Mesodermal cell (in vitro differentiated cells): Measurements from ENCODE around the gene CIPC. TPM values are rescaled to one million over a fixed set of nuclear protein-coding genes. Genes with fewer than 3 reads are reported as not detected.

Experiments used
- H3K27ac ChIP-seq: 2 replicates; pipeline ENCODE4 v1.7.0; 2013; ENCODE audit warnings: mild to moderate bottlenecking, low read depth, low read length, moderate library complexity; ENCODE audit not compliant: severe bottlenecking
- H3K36me3 ChIP-seq: 2 replicates; pipeline ENCODE4 v1.7.1; 2013; ENCODE audit warnings: mild to moderate bottlenecking, low read length, moderate library complexity; ENCODE audit not compliant: control insufficient read depth, insufficient read depth
- H3K4me1 ChIP-seq: one replicate; pipeline ENCODE4 v1.7.1; 2013; ENCODE audit warnings: mild to moderate bottlenecking, low read length; ENCODE audit not compliant: insufficient read depth, control insufficient read depth, poor library complexity, severe bottlenecking
- H3K4me3 ChIP-seq: 2 replicates; pipeline ENCODE4 v1.7.0; 2013; ENCODE audit warnings: low read length, control low read depth, mild to moderate bottlenecking; ENCODE audit not compliant: insufficient read depth, poor library complexity, severe bottlenecking; ENCODE audit errors: extremely low read depth
- H3K9me3 ChIP-seq: 2 replicates; pipeline ENCODE4 v1.7.1; 2013; ENCODE audit warnings: mild to moderate bottlenecking, low read length, moderate library complexity; ENCODE audit not compliant: control insufficient read depth
- WGBS, 2 experiments: methylation state at CpG; one replicate each; pipeline ENCODE4 v1.1.5; 2013; ENCODE audit warnings: missing lambda C conversion rate in 2 of 2; ENCODE audit not compliant: insufficient coverage in 2 of 2; 5-methylcytosine and 5-hydroxymethylcytosine counted together
- polyA plus RNA-seq, 2 experiments: library from polyadenylated mRNA; stranded (reverse); fragments of 50-300 nt; gene quantifications; one replicate each; pipeline ENCODE4 v1.2.3, GENCODE V29; 2013

Gene CIPC, protein sequence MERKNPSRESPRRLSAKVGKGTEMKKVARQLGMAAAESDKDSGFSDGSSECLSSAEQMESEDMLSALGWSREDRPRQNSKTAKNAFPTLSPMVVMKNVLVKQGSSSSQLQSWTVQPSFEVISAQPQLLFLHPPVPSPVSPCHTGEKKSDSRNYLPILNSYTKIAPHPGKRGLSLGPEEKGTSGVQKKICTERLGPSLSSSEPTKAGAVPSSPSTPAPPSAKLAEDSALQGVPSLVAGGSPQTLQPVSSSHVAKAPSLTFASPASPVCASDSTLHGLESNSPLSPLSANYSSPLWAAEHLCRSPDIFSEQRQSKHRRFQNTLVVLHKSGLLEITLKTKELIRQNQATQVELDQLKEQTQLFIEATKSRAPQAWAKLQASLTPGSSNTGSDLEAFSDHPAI
- 11.6 TPM for polyA plus RNA-seq (2013, experiment 1 of 2)
- polyA plus RNA-seq (2013, experiment 2 of 2) = 12.0 TPM

- Histone ChIP-seq H3K4me3 (peak within 1 kb of the TSS; percentile 82), H3K9me3 (no peaks in the 10 kb centered on the region), H3K36me3 (no peaks in the 10 kb centered on the region), H3K4me1 (peaks cover 19% of the 10 kb centered on the region), H3K27ac (peak within 1 kb of the TSS; percentile 95)
- 0 to 1% methylated on average over 59 to 84 of the region's 87 CpGs for WGBS, 2 experiments
These were observed at the start of gene CIPC for GRCh38 chr14:77097700-77098528. Gene CIPC, plus strand, starts transcription at chr14:77098258. Its CDS starts 7,451 bp downstream, at chr14:77105709.

GRCh38 chr14:77051116-77051515 is 46.9 kb upstream of the CIPC start:
- Histone ChIP-seq H3K27ac (no peak overlapping the region), H3K4me3 (no peak overlapping the region), H3K4me1 (peaks cover 10% of the 10 kb centered on the region), H3K36me3 (no peaks in the 10 kb centered on the region), H3K9me3 (no peaks in the 10 kb centered on the region)
- WGBS, 2 experiments = 80 to 83% methylated on average over 7 to 10 of the region's 11 CpGs

GRCh38 chr14:77052281-77053044 is 45.6 kb upstream of the CIPC start:
- H3K4me1 ChIP-seq = peaks cover 10% of the 10 kb centered on the region
- no peak overlapping the region for H3K27ac ChIP-seq
- H3K4me3 ChIP-seq = no peak overlapping the region
- WGBS, 2 experiments = 90 to 93% methylated on average over 8 of the region's 8 CpGs
- no peaks in the 10 kb centered on the region for H3K9me3 ChIP-seq
- H3K36me3 ChIP-seq = no peaks in the 10 kb centered on the region

DNA sequence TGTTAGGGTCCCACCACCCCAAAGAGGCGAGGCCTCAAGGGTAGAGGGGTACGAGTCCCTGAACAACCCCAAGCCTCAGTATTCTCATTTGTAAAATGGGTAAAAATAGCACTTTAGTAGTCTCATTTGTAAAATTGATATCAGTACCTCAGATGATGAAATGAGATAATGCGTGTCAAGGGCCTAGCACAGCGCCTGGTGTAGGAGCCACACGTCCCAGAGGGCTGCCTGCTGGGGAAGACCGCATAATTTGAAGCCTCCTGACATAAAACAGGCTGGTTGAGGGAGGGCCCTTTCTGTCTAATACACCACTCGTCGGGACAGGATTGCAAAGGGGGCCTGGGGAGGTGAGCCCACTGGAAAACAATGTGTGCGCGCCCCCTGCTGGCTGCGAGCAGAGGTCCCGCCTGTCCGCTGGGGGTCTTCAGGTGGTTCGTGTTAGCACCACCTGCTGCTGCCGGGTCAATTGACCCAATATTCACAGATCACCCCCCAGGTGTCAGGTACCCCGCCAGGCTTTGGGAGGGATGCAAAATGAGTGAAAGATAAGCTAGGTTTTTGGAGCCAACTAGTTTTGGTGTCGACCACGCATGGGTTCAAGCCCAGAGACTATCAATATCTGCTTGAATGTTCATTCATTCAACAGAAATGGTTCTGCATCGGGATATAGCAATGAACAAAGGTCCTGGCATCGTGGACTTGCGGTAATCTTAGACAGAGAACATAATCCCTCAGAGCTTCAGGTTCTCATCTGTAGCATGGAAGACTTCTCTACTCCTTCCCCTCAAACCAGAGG is 44.8 kb upstream of the CIPC start:
- 27 to 33% methylated on average over 14 to 16 of the region's 21 CpGs for WGBS, 2 experiments
- no peak overlapping the region for H3K27ac ChIP-seq
- no peaks in the 10 kb centered on the region for H3K9me3 ChIP-seq
- peaks cover 10% of the 10 kb centered on the region for H3K4me1 ChIP-seq
- no peaks in the 10 kb centered on the region for H3K36me3 ChIP-seq
- H3K4me3 ChIP-seq = no peak overlapping the region

- H3K36me3 ChIP-seq = no peaks in the 10 kb centered on the region
- H3K27ac ChIP-seq = no peak overlapping the region
- H3K4me1 ChIP-seq = peaks cover 15% of the 10 kb centered on the region
- H3K9me3 ChIP-seq = no peaks in the 10 kb centered on the region
- 94 to 97% methylated on average over 3 to 5 of the region's 5 CpGs for WGBS, 2 experiments
- H3K4me3 ChIP-seq = no peak overlapping the region
These were observed 42.8 kb upstream of the CIPC start for GRCh38 chr14:77055306-77055705.

GRCh38 chr14:77055981-77056380 is 42.1 kb upstream of the CIPC start:
- no peaks in the 10 kb centered on the region for H3K9me3 ChIP-seq
- no peak overlapping the region for H3K27ac ChIP-seq
- no peak overlapping the region for H3K4me3 ChIP-seq
- peaks cover 15% of the 10 kb centered on the region for H3K4me1 ChIP-seq
- 86 to 90% methylated on average over 2 to 3 of the region's 3 CpGs for WGBS, 2 experiments
- H3K36me3 ChIP-seq = no peaks in the 10 kb centered on the region

- 87 to 93% methylated on average over 9 of the region's 9 CpGs for WGBS, 2 experiments
- Histone ChIP-seq H3K36me3 (no peaks in the 10 kb centered on the region), H3K4me3 (no peak overlapping the region), H3K4me1 (peaks cover 5% of the 10 kb centered on the region), H3K9me3 (no peaks in the 10 kb centered on the region), H3K27ac (no peak overlapping the region)
These were observed 39.9 kb upstream of the CIPC start for GRCh38 chr14:77058117-77058516.

GRCh38 chr14:77058785-77059184 is 39.3 kb upstream of the CIPC start:
- Histone ChIP-seq H3K4me3 (no peak overlapping the region), H3K36me3 (no peaks in the 10 kb centered on the region), H3K27ac (peak overlapping the region; percentile 58), H3K9me3 (no peaks in the 10 kb centered on the region), H3K4me1 (peaks cover 5% of the 10 kb centered on the region)
- 92 to 98% methylated on average over 9 of the region's 9 CpGs for WGBS, 2 experiments

DNA sequence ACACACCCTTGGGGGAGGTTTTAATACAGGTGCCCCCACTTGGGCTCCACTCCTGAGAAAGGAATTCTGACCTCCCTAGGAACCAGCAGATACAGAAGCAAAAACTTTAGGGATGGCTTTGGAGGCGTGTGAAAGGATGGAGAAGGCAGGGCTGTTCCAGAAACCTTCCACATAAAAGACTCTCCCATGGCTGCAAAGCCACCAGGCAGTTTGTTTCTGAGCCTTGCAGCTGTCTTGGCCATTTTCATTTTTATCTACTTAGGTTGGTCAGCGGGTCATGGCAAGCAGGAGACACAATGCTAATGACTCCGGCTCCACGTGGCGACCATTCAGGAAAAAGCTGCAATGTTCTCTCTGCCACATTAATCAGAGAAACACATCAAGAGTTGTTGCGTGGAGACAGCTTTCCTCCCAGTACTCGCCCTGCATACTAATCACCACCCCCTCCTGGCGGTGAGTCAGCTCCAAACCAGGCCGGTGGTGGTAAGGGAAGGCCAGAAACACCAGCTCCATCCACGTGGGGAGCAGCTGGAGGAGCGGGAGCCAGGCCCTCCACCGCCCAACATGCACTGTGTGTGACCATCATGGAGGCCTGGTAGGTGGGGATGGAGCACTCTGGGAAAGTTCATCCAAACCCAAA is 38.7 kb upstream of the CIPC start:
- Histone ChIP-seq H3K27ac (peak overlapping the region; percentile 58), H3K4me1 (peaks cover 5% of the 10 kb centered on the region), H3K36me3 (no peaks in the 10 kb centered on the region), H3K9me3 (no peaks in the 10 kb centered on the region), H3K4me3 (no peak overlapping the region)
- 71 to 74% methylated on average over 4 to 6 of the region's 12 CpGs for WGBS, 2 experiments
